Daoy (cell line): ENCODE results near the gene CFC1. TPM values are rescaled to one million over a fixed set of nuclear protein-coding genes. Genes with fewer than 3 reads are reported as not detected.
"Not testable (repeated sequence)": the region's sequence is repeated elsewhere in the genome, so short reads cannot be mapped to it uniquely, and the experiment has no call there.

ENCODE experiments used
- DNase-seq: peaks from one replicate; pipeline ENCODE4 v3.0.0-alpha.2; 2015; ENCODE audit warnings: low read depth
- total RNA-seq: library from RNA; depleted of rRNA; stranded (reverse); fragments of >200 nt; shearing (Covaris generic); gene quantifications from 2 replicates; pipeline ENCODE4 v1.2.3, GENCODE V29; 2014; rRNA removed

CFC1 gene
- not detected in 2 replicates for total RNA-seq

DNA sequence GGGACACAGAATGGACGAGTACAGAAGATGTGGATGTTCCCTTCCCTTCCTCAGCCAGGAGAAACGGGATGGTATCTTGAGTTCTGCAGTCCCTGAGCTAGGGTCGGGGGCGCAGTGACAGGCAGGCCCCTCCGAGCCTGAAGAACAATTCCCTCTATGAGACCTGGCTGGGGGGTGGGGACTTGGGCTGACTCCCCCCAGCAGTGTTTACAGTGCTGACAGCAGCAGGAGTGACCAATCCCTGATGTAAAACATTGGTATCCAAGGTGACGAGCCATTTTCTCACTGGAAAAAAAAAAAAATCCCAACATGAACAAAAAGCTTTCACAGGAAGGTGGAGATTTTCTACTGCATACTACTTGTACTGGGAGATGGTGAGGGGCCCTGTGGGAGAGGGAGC, at the start of gene CFC1:
CFC1 (minus strand) TSS at position 183 of the 400 bp plus-strand sequence. CDS start 288 bp downstream, outside the sequence.
- not testable (repeated sequence) for DNase-seq

DNA sequence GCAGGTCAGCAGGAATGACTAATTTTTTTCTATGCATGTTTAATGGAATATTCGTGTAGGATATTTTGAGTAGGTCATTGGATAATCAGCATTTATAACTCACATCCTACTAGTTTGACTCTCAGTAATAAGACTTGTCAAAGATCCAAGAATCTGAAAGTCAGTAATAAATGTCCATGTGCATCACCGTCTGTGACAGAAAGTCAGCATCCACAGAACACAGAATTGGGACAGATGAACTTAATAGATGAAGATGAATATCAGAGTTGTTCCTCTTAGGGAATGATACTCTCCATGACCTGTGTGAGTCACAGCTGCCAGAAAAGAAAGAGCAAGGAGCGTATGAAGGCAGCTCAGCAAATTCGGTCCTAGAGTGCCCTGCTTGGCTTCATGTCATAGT, 42.3 kb upstream of the CFC1 start:
- not testable (repeated sequence) for DNase-seq

DNA sequence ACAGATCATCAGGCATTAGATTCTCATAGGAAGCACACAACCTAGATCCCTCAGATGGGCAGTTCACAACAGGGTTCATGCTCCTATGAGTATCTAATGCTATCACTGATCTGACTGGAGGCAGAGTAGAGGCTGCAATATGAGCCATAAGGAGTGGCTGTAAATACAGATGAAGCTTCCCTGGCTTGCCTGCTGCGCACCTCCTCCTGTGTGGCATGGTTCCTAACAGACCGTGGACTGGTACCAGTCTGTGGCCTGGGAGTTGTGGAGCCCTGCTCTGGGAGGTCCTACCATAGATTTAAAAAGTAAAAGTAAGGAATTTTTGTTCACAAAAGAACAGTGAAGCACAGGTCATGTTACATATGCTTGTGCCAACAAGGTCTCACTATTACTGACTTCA, 39.6 kb upstream of the CFC1 start:
- not testable (repeated sequence) for DNase-seq

DNA sequence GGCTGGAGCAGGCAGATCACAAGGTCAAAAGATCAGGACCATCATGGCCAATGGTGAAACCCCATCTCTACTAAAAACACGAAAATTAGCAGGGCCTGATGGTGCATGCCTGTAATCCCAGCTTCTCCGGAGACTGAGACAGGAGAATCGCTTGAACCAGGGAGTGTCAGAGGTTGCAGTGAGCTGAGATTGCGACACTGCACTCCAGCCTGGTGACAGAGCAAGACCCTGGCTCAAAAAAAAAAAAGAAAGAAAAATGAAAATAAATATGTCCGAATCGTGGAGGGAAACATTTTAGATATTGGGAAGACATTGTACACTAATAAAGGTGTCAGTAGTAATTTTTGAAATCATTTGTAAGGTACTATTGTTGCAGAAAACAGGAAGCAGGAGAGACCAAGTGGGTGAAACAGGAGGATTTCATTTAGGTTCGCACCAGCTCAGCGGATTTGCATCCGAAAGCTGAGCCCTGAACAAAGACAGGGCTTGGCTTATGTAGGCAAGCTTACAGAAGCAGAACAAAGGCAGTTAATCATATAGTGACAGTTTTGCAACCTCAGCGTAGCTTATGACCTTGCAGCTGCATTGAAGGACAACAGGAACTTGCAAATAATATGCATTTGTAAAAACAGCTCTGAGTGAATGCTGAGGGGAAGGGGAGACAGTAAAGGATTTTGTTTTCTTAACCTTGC, 29.6 kb upstream of the CFC1 start:
- DNase-seq: not testable (repeated sequence)

DNA sequence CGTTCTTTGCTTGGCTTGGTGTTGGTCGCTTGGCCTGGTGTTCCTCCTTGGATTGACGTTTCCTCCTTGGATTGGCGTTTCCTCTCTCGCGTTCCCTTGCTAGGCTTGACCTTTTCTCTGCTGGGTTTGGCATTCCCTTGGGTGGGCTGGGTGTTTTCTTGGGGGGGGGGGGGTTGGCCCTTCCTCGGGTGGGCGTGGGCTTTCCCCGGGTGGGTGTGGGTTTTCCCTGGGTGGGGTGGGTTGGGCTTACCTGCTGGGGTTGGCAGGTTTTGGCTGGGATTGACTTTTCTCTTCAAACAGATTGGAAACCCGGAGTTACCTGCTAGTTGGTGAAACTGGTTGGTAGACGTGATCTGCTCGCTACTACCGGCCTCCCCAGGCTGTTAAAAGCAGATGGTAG, 11.8 kb upstream of the CFC1 start, which contains the start of gene POTEJ:
POTEJ (plus strand) TSS at position 301 of the 400 bp plus-strand sequence; CDS start at position 394, 93 bp downstream.
- not testable (repeated sequence) for DNase-seq

DNA sequence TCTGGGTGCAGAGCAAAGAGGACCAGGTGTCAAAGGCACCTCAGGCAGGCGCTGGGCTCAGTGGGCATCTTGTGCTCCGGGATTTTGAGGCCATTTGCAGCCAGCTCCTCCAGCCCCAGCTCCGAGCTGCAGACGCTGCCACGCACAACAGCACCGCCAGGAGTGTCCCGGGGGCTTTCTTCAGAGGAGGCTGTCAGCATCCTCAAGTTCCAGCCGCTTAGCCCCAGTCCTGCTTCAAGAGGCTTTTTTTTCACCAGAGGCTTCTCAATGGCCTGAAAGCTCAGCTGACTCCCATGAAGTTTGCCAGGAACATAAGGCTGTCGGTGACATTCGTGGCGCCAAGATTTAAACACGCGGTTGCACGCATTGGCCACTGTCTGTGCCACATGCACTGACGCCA, 11.1 kb upstream of the CFC1 start:
- not testable (repeated sequence) for DNase-seq

DNA sequence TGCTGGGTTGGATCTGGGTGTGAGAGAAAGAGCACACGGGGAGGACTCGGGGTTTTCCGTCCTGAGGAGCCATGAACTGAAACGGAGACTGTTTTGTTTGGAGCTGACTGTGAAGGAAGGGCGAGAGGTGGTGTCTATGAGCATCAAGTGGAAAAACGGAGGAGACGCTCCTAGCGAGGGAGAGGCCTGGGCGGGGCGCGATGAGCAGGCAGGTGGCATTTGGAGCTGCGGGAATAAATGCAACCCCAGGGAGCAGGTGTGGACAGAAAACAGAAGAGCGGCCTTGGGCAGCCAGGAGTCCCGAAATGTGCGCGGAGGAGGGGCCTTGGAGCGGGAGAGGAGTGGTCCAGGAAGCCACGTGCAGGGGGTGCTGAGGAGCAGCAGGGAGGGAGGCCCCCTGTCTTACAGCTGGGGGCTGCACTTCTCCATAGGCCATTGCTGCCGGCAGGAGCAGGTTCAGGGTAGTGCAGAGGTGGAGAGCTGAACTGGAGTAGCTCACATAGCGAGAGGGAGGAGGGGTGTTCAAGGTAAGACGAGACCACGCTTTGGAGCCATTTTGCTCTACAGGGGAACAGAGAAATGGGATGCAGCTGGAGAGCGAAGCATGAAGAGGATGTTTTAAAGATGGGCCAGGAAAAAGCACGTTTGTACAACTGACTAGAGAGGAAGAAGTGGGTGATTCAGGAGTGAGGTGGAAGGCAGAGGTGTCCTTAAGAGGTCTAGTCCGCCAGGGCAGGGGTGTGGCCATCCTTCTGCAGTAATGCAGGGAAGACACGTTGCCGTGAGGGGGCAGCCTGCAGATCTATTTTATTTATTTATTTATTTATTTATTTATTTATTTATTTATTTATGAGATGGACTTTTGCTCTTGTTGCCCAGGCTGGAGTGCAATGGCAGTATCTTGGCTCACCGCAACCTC, 9.9 kb upstream of the CFC1 start:
- DNase-seq: not testable (repeated sequence)

DNA sequence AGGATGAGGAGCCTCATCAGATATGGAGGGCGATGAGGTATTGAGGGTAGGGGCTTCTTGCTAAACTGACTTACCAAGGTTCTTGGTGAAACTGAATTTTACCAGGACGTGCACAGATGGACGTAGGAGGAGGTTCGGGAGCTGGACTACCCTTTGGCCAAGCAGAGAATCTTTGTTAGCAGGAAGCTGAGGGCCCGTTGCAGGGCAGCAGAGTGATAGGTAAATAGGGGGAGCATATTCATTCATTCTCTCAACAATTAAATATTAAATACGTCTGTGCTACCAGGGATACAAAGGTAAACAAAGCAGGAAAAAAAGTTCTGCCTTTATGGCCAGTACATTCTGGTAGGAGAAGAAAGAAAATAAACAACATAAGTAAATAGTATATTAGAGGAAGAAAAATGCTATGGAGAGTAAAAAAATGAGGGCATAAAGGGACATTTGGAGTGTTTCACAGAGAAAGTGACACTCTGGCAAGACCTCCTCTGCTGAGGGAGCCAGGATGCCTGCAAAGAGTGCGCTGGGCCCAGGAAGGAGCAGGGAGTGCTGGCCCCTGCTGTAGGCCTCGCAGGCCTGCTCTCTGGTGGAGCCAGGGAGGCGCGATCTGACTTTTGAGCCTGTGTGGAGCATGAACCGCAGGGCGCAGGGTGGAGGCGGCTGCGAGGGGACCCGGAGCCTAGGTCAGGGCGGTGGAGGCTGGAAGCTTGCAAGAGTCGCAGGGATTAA, 9.1 kb upstream of the CFC1 start:
- not testable (repeated sequence) for DNase-seq

DNA sequence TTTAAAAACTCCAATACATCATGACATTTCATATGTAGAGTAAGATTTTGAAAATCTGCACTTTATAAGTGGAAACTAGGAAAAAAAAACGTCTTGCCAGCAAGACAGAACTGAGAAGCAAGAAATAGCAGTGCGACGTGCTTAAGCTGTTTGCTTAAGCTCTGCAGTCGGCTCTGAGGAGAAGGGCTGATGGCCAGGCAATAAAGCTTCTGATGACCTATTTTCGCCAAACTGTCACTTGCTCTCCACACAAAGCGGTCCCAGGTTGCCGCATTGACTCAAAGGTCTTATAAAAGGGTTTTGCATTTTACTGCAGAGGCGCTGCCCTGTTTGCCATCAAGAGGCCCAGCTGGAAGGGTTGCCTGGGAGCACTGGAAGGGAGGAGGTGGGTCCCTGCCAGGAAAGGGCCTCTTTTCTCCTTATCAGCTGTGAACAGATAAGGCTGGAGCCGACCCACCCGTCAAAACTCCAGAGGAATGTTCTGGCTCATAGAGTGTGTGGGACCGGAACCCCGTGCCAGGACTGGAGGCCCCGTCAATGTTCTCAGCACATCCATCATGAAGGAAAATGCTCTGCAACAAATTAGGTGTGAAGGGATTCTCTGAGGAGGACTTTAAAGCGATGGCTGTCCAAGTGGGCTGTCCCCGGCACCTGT, 2.4 kb upstream of the CFC1 start:
- DNase-seq: not testable (repeated sequence)

DNA sequence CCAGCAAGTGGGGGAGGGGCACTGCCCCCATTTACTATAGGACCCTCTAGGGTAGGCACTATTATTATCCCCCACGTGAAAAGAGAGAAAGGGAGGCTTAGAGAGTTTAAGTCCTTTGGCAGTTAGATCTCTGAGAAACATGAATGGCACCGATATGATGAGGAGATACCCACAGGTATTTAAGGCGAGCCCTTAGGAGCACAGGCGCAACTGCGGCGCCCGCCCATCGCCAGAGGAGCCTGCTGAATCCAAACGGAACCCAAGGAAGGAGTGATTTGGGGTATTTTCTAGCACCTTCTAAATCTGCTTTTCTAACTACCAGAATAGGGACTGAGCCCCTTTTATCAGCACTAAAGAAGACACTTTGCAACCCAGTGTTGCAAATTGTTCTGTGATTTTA, 551 bp upstream of the CFC1 start:
- DNase-seq: not testable (repeated sequence)

DNA sequence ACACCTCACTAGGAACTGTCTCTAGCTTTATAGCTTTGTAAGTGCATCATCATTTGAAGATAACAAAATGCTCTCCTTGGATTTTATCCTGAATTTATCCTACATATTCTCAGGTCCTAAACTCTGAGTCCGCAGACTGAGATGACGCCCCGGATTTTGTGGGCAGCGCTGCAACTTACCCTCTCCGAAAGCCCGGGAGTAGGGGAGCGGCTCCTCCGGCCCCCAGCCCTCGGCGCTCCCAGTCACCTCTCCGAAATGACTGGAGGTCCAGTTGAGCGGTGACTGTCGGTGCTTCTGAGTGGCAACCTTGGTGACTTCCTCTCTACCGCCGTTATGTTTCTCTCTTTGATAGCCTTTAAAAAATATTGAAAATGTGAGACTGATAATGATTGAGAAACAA, 912 bp downstream of the CFC1 start:
- DNase-seq: not testable (repeated sequence)

DNA sequence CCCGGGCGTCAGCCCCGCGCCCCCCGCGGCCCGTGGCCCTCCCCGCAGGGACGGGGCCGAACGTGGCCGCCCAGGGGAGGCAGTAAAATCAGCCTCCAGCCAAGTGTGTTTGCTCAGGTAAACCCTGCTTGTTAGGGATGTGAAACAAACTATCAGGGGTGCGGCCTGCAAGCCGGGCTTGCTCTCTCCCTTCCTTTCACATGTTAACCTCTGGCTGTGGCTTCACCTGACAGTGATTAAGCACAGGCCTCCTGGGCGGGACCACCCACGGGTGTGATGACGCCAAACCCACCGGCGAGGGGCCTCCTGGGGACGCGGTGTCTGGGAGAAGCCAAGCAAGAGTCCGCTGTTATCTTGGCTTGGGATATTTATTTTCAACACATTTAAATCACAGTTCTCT, 1.4 kb downstream of the CFC1 start:
- not testable (repeated sequence) for DNase-seq

DNA sequence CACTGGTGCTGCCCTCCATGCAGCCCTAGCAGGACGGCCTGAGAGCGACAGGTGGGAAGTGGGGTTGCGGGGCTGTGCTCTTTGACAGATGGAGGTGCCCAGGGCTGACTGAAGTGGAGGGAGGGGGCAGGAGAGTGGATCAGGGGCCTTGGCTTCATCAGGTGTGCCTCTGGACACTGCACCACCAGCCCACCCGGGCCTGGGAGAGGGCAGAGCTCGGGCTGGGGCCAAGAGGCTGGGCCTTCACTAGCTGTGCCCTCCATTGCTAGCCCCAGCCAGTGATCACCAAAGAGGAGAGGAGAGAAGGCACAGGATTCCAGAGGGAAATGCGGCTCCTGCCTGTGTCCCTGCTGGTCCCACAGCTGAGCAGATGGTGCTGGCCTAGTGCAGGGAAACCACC, 2.6 kb downstream of the CFC1 start:
- DNase-seq: not testable (repeated sequence)

DNA sequence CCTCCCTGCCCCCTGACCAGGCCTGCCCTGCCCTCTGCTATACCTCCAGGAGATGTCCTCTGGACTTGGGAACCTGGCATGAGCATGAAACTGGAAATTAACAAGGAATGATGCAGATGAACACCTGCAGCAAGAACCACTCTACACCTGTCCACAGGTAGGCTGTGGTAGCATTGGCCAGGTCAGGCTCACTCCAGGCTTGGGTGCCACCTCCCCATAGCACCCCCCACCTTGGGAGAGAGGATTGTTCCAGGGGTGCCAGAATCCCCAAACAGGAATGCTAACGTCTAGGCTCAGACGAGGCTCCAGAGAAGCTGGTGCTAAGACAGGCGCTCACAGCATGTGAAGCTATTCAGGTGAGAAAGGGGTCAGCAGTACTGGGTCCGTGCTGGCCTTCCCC, 5.4 kb downstream of the CFC1 start:
- not testable (repeated sequence) for DNase-seq

DNA sequence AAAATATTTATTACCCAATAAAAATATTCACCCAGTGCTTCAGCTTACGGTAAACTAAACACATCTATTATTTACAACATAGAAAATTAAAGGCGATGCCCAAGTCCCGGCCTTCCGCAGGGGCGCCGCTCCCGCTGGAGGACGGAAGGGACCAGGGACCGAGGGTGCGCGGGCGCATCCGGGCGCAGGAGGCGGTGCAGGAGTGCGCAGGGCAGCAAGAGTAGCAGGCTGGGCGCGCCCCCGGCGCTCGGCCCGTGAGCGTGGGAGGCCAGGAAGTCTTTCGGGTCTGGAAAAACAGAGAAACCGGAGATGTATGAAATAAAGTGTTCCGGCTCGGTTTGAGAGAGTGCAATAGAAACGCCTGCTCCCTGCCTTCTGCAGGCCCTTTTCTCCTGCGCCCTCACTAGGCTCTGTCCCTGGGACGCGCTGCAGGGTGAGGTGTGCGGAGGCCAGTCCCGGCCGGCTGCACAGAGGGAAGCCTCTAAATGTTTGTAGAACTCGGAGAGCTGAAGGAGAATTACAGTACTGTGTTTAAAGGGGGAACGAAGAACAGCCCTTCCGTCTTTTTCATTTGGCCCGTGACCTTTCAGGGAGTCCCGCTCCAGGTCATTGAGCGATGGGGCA, 6.5 kb downstream of the CFC1 start:
- DNase-seq: not testable (repeated sequence)

DNA sequence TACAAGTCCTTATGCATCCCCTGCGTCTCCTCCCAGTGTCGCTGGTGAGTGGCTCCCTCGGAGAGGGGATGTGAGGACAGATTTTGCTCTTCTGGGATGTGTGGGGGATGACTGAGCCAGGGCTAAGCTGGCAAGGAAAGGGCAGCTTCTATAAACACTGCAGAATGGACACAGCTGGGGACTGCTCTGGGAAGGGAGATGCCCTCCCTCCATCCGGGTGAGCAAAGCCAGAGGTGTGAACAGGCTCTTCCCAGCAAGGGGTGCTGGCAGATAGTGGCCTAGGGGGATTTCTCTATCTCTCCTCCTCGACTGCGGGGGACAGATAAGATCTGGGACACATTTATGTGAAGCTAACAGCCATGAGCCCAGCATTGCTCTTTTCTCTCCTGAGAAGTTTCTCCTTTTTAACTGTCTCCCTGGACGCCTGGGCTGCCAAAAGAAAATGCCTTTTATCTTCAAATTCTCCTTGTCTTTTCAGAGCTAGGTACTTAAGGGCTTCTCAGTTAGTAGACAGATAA, 8.5 kb downstream of the CFC1 start:
- DNase-seq: not testable (repeated sequence)

DNA sequence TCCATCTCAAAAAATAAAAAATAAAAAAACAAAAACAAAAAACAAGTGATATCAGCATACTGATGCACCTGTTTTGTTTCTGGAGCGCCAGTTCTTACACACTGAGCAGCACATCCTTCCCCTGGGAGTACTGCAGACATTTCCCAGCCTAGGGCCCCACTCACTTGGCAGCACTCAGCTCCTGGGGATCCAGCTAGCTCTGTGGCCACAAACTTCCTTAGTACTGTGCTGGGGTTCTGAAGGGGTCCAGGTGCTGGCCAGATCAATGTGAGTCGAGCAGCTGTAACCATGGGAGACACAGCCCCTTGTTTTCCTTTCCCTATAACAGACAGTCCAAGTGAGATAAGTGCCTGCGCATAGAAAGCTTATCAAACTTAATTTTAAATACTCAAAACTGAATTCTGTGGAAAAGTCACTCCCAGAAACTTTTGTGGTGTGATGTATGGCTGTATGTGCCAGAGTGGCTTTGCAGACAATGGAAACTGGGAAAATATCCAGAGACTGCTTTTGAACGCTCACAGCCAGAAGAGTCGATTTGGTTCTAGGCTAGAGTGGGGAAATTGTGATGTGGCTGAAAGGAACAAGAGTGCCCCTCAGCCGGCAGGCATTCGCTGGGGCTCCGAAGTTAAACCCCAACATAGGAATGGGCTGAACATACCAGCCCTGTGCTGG, 9.1 kb downstream of the CFC1 start:
- DNase-seq: not testable (repeated sequence)

DNA sequence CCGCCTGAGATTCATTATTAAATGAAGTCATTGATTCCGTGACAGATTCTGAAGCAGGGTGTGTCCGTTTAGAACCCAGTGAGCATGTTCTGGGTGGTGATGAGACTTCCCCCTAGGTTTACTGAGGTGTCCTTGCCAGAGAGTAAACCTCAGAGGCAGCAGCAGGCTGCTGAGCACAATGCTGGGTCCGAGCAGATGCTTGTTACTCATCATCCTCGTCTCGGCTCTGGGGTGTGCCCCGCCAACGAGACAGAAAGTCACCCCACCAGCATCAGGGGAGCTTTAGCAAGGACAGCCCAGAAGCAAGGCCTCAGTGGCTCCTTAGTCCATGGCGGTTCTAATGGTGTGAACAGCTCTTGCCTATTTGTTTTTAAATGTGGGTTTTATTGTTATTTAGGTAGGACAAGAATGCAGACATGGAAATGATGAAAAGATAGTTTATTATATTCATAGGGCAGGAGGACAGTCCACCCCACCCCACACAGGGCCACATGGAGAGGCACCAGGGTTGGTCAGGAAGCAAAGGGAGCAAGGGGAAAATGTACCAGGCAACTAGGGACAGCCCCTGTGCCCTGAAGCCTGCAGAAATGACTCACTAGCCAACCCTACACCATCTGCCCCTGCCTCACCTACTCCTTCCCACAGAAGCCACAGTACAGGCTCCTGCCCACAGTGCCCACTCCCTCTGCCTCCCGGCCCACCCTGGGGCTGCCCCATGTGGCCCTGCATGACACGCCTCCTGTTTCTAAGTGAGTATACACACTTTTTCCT, 10.5 kb downstream of the CFC1 start:
- not testable (repeated sequence) for DNase-seq

DNA sequence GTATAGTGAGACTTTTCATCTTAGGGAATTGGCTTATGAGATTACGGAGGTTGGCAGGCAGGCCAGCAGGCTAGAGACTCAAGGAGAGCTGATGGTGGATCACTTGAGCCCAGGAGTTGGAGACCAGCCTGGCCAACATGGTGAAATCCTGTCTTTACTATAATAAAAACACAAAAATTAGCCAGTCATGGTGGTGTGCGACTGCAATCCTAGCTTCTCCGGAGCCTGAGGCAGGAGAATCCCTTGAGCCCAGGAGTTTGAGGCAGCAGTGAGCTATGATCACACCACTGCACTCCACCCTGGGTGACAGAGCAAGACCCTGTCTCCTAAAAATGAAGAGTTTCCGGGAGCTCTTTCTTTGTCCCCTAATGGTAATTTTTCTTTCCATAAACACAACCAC, 14.6 kb downstream of the CFC1 start:
- DNase-seq: not testable (repeated sequence)
